ENCODE data around the gene BTN1A1. TPM values are rescaled to one million over a fixed set of nuclear protein-coding genes. Genes with fewer than 3 reads are reported as not detected.

BTN1A1 gene
- total and polyA plus RNA-seq, 10 of the 15 experiments (the other 5 are each of a cell fraction or from before 2014, with no cell fraction given): 0.05 to 2.2 (median 0.87) TPM

GRCh38 chr6:26520850-26521599 is 20.9 kb downstream of the BTN1A1 start (continued):
- TF ChIP-seq REST (IDR thresholded peaks at IDR 0.05; ENCODE audit: low read depth, low read length): no peak
- peak; percentile 60; the same call in 1 of the 2 replicates for TF ChIP-seq ZNF217 (IDR thresholded peaks at IDR 0.05)
- no peak; a peak in 1 of 4 replicates for TF ChIP-seq BHLHE40 (IDR thresholded peaks at IDR 0.05; ENCODE audit: borderline replicate concordance in 1 of 2, low read depth in 2 of 2, low read length in 1 of 2)
- TF ChIP-seq MAX (IDR thresholded peaks at IDR 0.05; ENCODE audit: low read depth, low read length): no peak
- peak; percentile 34; the same call in 1 of the 2 replicates for TF ChIP-seq ZNF207 (IDR thresholded peaks at IDR 0.05; ENCODE audit: borderline replicate concordance)
- no peak; the same call in 1 of the 2 replicates for TF ChIP-seq NFIC (IDR thresholded peaks at IDR 0.05; ENCODE audit: low read depth, low read length)
- no peak for TF ChIP-seq WRNIP1 (IDR thresholded peaks at IDR 0.05; ENCODE audit: borderline replicate concordance, low read depth, low read length)
- no peak for TF ChIP-seq MYB (IDR thresholded peaks at IDR 0.05; ENCODE audit: borderline replicate concordance, low read depth, low read length)
- TF ChIP-seq BCLAF1 (IDR thresholded peaks at IDR 0.05): no peak
- peak; percentile 77 for TF ChIP-seq YY1 (IDR thresholded peaks at IDR 0.05; ENCODE audit: low read depth, low read length)
- TF ChIP-seq E4F1 (IDR thresholded peaks at IDR 0.05; ENCODE audit: borderline replicate concordance, partially characterized antibody): no peak
- no peak for TF ChIP-seq HCFC1 (IDR thresholded peaks at IDR 0.05; ENCODE audit: low read length)
- no peak for TF ChIP-seq CEBPZ (IDR thresholded peaks at IDR 0.05; ENCODE audit: low read depth, low read length)
- TF ChIP-seq SIN3A (IDR thresholded peaks at IDR 0.05; ENCODE audit: low read depth, low read length): no peak
- TF ChIP-seq GABPA (IDR thresholded peaks at IDR 0.05; ENCODE audit: low read depth): 0 out of 2 replicates have a peak, but pooled peaks have one; percentile 5
- no peak for TF ChIP-seq CBX3 (IDR thresholded peaks at IDR 0.05; ENCODE audit: borderline replicate concordance, low read depth)

All from GM12878 (cell line).